Right lobe of liver (tissue), 4 donors: ENCODE data around the gene GUCD1.

Experiments used
- CTCF ChIP-seq, 4 donors: fragments of 200-600 bp in 3 of 4; fragments of 450-650 bp in 1 of 4; IDR thresholded peaks; one replicate each; pipeline versions ENCODE4 v1.5.1 to v1.8.0; 2016 to 2022; ENCODE audit warnings: antibody characterized with exemption in 4 of 4, mild to moderate bottlenecking in 2 of 4
- POLR2A ChIP-seq: fragments of 450-650 bp; IDR thresholded peaks from one replicate; pipeline ENCODE4 v1.6.1; 2017; ENCODE audit warnings: antibody characterized with exemption, mild to moderate bottlenecking
- donor health status: DM: no; HTN: no; CAD: no.
- donor health status: DM: no; HTN: no; CAD: no.
- donor health status: DM: no; HTN: yes; CAD: no.

GRCh38 chr22:24496234-24496633 is 58.7 kb downstream of the GUCD1 start:
- TF ChIP-seq POLR2A (no peak), CTCF (IDR thresholded peaks at IDR 0.05) (no peak)
